GM19455 (cell line): ENCODE data around the gene ADGRE2.
"Not testable (repeated sequence)": the region's sequence is repeated elsewhere in the genome, so short reads cannot be mapped to it uniquely, and the experiment has no call there.

Experiments
- ATAC-seq: cut with Tn5 transposase; IDR thresholded peaks from one replicate; pipeline ENCODE4 v1.9.1; 2021; ENCODE audit not compliant: unreplicated experiment

ADGRE2 gene

DNA sequence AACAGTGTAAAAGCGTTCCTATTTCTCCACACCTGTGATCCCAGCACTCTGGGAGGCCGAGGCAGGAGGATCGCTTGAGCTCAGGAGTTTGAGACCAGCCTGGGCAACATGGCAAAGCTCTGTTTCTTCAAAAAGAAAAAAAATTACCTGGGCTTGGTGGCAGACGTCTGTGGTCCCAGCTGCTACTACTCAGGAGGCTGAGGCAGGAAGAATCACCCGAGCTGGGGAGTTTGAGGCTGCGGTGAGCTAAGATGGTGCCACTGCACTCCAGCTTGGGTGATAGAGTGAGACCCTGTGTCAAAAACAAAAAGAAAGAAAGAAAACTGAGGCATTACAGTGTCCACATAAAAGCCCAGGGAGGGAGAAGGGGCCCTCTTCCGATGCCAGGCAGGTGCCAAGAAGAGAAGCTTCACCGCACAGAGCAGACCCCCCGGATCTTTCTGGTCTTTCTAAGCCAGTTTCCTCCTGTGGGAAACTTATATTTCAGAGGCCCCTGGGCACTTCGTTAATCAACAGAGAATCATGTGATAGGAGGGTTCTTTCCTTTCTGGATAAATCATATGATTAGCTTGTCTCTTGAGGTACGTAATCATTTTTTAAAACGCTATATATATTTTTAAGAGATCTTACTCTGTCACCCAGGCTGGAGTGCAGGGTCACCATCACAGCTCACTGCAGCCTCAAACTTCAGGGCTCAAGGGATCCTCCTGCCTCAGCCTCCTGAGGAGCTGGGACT is at the start of gene ADGRE2:
Gene ADGRE2, minus strand, starts transcription at position 451 of the 736 bp plus-strand sequence. CDS start 1,804 bp downstream, outside the sequence.
- not testable (repeated sequence) for ATAC-seq

DNA sequence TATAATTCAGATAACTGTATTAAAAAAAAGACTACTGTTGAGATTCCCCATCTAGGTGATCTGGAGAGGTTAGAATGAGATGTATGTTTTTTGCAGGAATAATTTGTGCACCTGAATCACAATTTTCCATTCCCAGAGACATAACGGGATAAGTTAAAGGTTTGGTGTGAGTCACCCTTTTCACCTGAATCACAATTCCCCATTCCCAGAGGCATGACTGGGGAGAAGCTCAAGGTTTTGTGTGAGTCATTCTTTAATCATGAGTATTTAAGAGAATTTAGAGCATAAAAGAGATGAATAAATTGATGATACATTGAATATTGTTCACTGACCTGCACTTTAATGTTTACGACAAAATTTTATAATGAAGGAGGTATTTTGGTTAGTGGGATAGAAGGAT is 47.6 kb upstream of the ADGRE2 start:
- ATAC-seq = no peak

DNA sequence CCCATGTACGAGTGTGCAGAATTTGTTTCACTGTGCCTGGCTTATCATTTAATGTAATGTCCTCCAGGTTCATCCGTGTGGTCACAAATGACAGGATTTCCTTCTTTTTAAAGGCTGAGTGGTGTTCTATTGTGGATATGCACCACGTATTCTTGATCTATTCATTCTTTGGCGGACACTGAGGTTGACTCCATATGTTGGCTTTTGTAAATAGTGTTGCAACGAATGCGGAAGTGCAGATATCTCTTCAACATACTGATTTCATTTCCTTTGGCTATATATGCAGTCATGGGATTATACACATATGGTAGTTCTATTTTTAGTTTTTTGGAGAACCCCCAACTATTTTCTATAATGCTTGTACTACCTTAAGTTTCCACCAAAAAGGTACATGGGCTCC is 43.6 kb upstream of the ADGRE2 start:
- no peak for ATAC-seq

GRCh38 chr19:14818588-14818987 is 40.2 kb upstream of the ADGRE2 start:
- ATAC-seq = no peak

GRCh38 chr19:14817052-14817451 is 38.7 kb upstream of the ADGRE2 start:
- ATAC-seq = no peak

- ATAC-seq = no peak
Observed at GRCh38 chr19:14814982-14815652, 36.8 kb upstream of the ADGRE2 start.

DNA sequence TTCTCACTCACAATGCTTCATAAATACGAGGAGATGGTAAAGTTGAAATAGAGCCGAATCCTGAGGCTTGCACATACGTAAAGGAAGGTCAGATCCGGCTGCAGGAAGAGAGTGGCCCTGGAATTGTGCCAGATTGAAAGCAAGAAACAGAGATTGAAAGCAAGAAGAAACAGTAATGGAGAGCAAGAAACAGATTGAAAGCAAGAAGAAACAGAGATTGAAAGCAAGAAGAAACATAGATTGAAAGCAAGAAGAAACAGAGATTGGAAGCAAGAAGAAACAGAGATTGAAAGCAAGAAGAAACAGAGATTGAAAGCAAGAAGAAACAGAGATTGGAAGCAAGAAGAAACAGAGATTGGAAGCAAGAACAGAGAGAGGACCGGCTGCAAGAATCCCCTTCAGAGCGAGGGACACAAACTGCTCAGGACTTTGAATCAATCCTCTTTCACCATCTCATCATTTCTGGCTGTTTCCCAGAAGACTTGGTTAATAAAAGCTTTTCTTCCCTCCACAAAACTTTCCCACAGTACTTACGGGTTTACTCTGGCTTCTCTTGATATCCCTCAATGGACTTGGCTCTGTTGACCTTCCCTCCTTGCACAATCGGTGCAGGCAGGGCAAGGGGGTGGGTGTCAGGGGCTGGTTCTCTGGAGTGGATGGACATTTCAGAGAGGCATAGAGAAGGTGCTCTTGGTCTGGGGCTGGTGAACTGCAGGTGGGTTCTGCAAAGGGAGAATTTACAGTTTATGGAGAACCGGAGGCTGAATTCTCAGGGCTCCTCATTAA is 31.1 kb upstream of the ADGRE2 start:
- ATAC-seq = no peak

GRCh38 chr19:14804765-14805164 is 26.4 kb upstream of the ADGRE2 start:
- ATAC-seq = no peak

DNA sequence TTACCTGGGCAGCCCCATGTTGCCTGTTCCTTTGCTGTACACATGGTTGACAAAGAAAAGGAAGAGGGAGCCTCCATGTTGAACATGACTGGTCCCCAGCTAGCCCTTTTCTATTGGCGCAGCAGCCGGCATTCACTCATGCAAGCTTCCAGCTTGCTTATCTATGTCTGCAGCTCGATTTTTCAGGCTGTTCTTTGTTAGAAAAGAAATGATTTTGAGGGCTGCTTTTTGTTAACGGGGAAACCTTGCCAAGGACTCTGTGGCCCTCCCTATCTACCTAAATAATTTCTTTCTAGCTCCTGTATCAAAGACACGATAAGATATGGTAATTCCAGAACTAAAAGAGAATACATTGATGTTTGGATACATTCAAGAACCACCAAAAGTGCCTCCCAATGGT is 20.4 kb upstream of the ADGRE2 start:
- no peak for ATAC-seq

GRCh38 chr19:14796021-14796420 is 17.7 kb upstream of the ADGRE2 start:
- ATAC-seq = no peak

DNA sequence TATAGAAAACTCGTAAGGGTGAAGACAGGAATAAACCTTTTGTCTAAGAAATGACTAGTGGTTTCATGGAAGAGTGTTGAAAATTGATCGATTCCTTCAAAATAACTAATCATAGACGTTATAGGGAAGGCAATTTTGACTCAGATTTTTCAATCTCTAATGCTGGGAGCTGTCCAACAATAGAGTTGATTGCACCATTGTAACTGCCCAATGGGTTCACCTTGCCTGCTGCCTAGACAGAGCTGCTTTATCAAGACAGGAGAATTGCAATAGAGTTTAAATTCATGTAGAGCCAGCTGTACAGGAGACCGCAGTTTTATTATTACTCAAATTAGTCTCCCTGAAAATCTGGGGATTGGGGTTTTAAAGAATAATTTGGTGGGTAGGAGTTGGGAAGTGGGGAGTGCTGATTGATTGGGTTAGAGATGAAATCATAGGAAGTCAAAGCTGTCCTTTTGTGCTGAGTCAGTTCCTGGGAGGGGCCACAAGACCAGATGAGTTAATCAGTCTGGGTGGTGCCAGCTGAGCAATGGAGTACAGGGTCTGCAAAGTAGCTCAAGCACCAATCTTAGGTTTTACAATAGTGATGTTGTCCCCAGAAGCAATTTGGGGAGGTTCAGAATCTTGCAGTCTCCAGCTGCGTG is 16.8 kb upstream of the ADGRE2 start:
- no peak for ATAC-seq

- not testable (repeated sequence) for ATAC-seq
Observed at GRCh38 chr19:14792250-14792649, 13.9 kb upstream of the ADGRE2 start.

GRCh38 chr19:14786421-14786851 is 8.1 kb upstream of the ADGRE2 start:
- no peak for ATAC-seq

DNA sequence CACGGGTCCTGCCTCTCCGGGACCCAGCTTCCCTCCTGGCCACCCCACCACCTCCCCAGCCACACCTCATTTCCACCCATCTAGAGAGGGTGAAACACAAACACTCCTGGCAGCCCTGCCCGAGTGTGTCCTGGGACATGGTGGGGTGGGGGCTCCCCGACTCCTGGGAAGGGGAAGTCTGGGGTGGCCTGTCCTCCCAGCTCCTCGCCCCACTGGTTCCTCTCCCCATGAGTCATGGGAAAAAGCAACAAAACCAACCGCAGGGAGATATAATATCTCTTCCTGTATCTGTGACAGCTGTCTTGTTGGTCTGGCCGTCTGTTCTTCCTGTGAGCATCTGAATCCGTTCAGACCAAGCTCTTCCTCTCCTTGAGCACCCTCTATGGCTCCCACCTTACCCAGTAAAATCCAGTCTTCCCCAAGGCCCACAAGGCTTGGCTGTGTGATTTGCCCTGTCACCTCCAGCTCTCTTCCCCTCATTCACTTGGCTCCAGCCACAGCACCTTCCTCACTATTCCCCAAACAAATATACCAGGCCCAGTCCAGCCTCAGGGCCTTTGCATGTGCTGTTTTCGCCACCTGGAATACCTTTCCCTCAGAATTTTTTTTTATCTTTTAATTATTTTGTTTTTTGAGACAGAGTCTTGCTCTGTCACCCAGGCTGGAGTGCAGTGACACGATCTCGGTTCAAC is 6.9 kb upstream of the ADGRE2 start:
- not testable (repeated sequence) for ATAC-seq

- ATAC-seq = not testable (repeated sequence)
Observed at GRCh38 chr19:14784730-14785101, 6.4 kb upstream of the ADGRE2 start.

DNA sequence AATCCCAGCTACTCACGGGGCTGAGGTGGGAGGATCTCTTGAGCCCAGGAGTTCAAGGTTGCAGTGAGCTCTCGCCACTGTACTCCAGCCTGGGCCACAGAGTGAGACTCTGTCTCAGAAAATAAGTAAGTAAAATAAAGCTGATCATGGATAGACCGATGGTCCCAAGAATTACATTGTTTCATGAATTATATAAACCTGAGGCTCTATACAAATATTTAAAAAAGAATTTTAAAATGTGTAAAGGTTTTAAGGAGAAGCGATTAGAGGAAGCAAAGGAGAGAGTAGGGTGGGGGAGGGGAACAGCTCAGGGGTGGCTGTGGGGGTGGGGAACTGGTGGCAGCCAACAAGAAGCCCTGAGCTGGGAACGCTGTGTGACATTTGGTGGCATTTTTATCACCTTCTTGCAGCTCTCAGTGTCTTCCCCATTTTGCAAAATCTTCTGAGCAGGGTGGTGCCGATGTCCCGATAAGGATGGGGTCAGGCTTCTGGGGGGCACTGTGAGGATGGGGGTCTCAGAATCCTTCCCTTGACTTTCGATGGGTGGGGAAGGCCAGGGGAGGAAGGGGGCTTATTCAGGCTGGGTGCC is 5.1 kb upstream of the ADGRE2 start:
- not testable (repeated sequence) for ATAC-seq

GRCh38 chr19:14782626-14783409 is 4.5 kb upstream of the ADGRE2 start:
- ATAC-seq = no peak

DNA sequence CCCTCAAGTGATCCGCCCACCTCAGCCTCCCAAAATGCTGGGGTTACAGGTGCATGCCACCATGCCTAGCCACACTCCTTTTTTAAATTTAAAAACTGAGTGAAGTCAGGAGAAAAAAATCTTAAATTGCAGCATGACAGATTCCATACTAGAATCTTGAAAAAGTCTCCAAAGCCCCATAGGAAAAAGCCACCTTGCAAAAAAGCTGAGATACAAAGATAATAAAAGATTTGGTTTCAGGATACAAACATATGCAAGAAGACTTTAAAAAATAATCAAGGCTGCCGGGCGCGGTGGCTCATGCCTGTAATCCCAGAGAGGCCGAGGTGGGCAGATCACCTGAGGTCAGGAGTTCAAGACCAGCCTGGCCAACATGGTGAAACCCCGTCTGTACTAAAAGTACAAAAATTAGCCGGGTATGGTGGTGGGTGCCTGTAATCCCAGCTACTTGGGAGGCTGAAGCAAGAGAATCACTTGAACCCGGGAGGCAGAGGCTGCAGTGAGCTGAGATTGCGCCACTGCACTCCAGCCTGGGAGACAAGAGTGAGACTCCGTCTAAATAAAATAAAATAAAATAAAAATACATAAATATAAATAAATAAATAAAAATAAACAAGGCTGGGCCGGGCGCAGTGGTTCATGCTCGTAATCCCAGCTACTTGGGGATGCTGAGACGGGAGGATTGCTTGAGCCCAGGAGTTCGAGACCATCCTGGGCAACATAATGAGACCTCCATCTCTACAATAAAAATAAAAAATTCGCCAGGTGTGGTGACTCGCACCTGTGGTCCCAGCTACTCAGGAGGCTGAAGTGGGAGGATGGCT is 3.6 kb upstream of the ADGRE2 start:
- ATAC-seq = not testable (repeated sequence)
